ENCODE measurements around the gene GPR150.

The GPR150 gene

DNA sequence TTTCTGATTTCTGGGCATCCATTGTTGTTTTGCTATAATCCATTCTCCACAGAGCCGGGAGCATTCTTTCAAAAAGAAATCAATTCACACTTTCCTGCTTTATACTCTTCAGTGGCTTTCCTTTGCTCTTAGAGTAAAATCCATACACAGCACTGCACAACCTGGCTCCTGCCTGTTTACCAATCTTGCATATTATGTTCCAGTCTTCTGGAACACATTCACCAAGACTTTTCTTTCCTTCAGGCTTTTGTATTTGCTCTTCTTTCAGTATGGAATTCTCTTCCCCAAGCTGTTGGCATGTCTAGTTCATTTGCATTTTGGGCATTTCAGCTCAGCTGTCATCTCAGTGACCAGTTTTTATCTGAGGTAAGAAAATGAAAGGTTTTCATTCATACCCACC lies 33.0 kb downstream of the GPR150 start:
- DNase-seq (ENCODE audit: low spot score), result no peak

DNA sequence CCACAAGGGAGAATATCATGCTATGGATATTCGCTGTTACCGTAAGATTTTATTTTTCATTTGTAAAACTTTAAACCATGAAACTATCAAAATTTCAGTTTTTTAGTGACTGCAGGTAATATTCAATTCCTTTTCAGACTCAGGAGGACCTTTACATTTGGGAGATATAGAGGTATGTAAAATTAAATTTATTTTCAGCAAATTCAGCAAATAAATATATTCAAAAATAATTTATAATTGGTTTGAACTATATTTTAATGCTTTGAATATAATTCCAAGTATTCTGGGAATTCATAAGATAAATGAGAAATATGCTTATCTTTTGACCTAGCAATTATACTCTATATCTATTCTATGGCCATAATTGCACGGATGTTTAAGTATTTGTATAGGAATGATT lies 34.3 kb downstream of the GPR150 start:
- no peak for DNase-seq (ENCODE audit: low spot score)

DNA sequence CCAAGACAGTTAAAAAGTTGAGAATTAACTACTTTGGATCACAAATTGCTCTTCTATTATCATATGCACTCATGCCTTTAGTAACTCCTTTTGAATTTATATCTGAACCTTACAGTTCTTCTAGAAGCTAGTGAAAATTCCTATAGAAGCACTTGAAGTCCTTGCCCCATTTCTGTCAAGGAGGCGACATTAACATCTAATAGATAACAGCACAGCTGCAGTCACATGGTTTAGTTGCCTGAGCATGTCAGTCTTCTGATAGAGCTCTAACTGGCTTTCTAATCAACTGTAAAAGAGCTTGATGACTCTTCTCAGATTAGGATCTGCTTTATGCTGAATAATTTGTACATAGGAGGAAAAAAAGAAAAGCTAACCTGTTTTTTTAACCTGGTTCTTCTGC lies 35.7 kb downstream of the GPR150 start:
- no peak for DNase-seq (ENCODE audit: low spot score)

DNA sequence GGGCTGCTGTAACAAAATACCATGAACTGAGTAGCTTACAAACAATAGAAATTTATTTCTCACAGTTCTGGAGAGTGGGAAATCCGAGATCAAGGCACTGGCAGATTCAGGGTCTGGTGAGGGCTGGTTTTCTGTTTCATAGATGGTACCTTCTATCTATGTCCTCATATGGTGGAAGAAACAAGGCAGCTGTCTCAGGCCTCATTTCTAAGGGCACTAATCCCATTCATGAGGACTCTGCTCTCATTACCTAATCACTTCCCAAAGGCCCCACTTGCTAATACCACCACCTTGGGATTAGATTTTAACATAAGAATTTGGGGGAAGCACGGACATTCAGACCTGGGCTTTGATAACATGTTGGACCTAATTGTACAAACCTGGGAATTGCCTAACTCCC lies 40.2 kb downstream of the GPR150 start:
- DNase-seq (ENCODE audit: low spot score), result no peak

DNA sequence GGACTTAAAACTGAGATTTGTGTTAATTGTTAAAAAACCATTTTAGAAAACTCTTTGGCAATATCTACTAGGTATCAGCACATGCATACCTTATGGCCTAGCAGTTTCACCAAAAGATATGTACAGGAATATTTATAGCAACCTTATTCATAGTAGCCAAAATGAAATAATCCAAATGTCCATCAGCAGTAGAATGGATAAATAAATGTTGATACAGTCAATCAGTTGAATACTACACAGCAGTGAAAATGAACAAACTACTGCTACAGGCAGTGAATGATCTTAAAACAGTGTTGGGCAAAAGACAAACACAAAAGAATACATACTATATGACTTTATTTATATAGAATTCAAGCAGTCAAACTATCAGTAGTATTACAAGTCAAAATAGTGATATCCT lies 43.1 kb downstream of the GPR150 start:
- no peak for DNase-seq (ENCODE audit: low spot score)

DNA sequence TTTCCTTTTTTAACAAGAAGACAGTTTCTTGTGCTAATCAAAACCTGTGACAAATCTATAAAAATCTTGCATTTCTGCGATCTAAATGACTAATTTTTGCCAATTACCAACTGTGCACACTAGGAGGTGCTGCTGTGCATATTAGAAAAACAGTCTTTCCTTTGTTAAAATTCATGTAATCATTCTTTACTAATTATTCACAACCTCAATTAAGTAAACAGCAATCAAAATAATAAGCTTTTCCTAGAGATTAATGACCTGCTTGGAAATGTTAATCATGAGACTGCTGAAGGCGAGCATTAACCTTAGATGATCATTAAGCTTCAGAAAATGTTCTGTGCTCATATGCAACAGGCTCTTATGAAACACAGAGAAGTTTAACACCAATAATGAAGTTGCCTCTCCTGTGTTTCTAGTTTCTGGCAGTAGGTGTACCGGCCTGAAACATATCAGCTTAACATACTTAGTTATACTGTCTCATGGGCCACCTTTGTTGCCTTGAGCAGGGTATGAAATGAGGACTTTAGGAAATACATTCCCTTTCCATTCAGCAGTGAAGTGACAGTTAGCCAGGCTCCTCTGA lies 44.4 kb downstream of the GPR150 start:
- DNase-seq (ENCODE audit: low spot score), result peak; percentile 56

DNA sequence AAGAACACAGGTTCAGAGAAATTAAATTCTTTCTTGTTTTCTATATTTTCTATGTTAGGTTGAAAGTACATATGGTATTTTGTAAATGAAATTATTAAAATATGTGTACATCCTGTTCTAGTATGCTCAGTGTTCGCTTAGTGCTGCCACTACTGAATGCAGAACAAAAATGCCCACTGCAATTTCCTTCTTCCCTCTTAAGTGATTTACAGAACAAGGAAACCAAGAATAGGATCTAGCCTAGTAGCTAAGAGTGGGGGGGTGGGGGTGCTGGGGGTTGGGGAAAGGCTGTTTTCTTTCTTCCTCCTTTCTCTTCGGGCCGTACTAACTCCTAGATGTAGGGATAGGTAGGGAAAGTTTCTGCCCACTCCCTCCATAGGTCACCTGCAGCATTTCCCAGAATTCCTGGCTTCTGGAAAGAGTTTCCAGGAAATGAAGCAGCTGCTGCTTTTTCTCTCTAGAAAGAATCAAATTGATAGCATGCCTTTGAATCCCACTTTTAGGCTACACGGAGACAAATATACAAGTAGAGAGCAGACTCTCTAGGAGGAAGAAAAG lies 47.3 kb downstream of the GPR150 start:
- DNase-seq (ENCODE audit: low spot score), result no peak

DNA sequence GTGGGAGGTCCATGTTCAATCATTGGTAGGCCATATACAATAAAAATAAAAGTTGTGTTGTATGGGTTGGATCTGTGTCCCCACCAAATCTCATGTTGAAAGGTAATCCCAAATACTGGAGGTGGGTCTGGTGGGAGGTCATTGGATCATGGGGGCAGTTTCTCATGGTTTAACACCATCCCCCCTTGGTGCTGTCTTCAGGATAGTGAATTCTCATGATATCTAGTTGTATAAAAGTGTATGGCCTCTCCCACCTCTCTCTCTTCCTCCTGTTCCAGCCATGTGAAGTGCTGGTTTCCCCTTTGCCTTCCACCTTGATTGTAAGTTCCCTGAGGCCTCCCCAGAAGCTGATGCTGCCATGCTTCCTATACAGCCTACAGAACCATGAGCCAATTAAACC lies 47.8 kb downstream of the GPR150 start:
- no peak for DNase-seq (ENCODE audit: low spot score)

DNA sequence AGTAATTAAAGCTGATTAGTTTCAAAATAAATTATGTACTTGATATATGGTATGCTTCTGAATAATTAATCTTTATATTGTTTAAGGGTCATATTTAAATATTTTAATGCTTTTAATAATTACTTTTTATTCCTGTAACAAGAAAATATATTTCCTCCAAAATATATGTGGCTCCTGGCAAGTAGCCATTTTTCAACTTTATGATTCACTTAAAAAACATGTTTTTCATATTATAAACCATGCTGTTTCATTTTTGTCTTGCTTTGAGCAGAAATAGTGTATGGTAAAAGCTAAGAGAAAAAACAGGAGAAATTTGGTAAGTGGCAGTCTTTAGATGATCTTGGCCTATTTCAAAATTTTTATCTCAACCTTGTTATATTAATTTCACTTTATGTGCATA lies 48.3 kb downstream of the GPR150 start:
- no peak for DNase-seq (ENCODE audit: low spot score)

DNA sequence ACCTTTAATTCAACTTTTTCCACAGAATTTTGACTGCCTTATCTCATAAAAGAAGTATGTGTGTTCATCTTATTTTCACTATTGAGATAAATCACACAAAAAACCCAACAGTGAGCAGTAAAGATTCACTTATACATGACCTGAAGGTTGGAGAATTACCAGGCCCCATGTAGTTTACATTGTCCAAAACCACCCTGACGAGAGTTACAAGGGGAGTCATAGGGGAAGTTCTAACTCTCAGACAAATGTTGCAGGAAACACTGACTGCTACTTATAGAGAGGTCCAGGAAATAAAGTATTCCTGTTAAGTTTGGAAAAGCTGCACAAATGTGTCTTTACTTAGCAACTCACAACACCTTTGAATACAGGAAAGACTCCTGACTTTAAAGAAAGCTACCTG lies 48.8 kb downstream of the GPR150 start:
- no peak for DNase-seq (ENCODE audit: low spot score)

DNA sequence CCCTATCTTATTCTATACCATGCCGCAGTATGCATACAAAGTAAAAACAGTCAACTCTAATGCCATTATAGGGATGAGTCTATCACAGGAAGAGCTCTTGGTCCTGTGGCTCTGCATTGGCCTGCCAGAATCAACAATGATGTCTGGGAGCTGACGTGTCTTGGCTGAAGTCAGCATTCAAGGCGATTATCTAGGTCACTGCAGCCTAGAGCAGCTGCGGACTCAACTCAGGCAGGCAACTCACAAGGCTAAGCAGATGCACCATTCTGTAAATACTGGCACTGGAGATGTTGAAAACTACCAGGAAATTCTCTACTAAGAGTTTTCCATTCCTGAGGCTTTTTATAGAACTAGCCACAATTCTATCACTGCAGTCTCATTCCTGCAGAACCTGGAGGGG lies 49.7 kb downstream of the GPR150 start:
- no peak for DNase-seq (ENCODE audit: low spot score)

DNA sequence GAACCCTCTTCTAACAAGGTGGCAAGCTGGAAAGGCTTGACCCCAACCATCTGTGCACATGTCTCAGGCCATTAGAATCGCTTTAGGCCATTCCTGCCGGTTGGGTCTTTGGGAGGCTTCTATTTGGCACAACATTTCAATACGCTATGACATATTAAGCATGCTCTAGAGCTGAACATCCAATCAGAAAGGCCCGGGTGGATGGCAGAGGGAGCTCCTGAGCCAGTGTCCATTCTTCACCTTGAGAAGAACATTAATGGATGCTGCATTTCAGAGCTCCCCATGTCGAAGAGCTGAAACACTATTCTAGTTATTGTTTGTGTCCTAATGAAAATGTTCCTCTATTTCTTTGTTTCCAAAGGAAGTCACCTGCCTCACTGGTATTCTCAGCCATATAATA lies 50.1 kb downstream of the GPR150 start:
- DNase-seq (ENCODE audit: low spot score), result no peak

DNA sequence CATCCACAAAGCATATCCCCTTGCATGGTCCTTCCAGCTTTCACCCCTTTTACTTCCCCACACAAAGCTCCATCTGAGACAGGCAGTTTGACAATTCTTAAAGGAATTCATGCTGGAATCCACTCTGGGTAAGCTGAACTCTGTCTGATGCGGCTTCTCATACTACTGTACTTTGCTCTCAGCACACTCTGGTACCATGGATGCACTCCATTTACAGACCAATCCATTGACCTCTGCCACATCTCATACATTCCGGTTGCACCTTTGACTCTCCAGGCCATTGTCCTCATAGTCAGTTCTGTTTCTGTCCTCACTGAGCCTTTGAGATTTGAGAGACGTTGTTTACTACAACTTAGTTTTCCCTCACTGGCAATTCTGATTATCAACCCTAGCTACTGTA lies 50.7 kb downstream of the GPR150 start:
- no peak for DNase-seq (ENCODE audit: low spot score)
